ENCODE measurements around the gene NEDD9.

Gene NEDD9

GRCh38 chr6:11217360-11218101, 14.9 kb downstream of the NEDD9 start:
- DNase-seq, result peak; percentile 30

GRCh38 chr6:11215773-11216172, 16.7 kb downstream of the NEDD9 start:
- DNase-seq, result no peak

- no peak for DNase-seq
Observed at GRCh38 chr6:11214901-11215300, 17.6 kb downstream of the NEDD9 start.

GRCh38 chr6:11214084-11214833, 18.2 kb downstream of the NEDD9 start:
- DNase-seq, result no peak

- DNase-seq, result no peak
Observed at GRCh38 chr6:11213422-11214021, 18.9 kb downstream of the NEDD9 start.

- no peak for DNase-seq
Observed at GRCh38 chr6:11212664-11213063, 19.8 kb downstream of the NEDD9 start.

- no peak for DNase-seq
Observed at GRCh38 chr6:11211254-11211653, 21.2 kb downstream of the NEDD9 start.

GRCh38 chr6:11210386-11211138, 21.9 kb downstream of the NEDD9 start:
- no peak for DNase-seq

- DNase-seq, result no peak
Observed at GRCh38 chr6:11209906-11210305, 22.6 kb downstream of the NEDD9 start.

GRCh38 chr6:11209369-11209768, 23.1 kb downstream of the NEDD9 start:
- no peak for DNase-seq

- no peak for DNase-seq
Observed at GRCh38 chr6:11208854-11209253, 23.6 kb downstream of the NEDD9 start.

GRCh38 chr6:11208267-11208666, 24.2 kb downstream of the NEDD9 start:
- DNase-seq, result no peak

GRCh38 chr6:11207199-11207968, 25.1 kb downstream of the NEDD9 start:
- peak; percentile 68 for DNase-seq

- no peak for DNase-seq
Observed at GRCh38 chr6:11206576-11206975, 25.9 kb downstream of the NEDD9 start.

GRCh38 chr6:11204794-11205366, 27.6 kb downstream of the NEDD9 start:
- DNase-seq, result no peak

- DNase-seq, result no peak
Observed at GRCh38 chr6:11204005-11204399, 28.5 kb downstream of the NEDD9 start.

GRCh38 chr6:11203306-11204004, 29.0 kb downstream of the NEDD9 start:
- DNase-seq, result no peak

- no peak for DNase-seq
Observed at GRCh38 chr6:11202513-11203305, 29.8 kb downstream of the NEDD9 start.

- no peak for DNase-seq
Observed at GRCh38 chr6:11201772-11202512, 30.5 kb downstream of the NEDD9 start.

- DNase-seq, result no peak
Observed at GRCh38 chr6:11201015-11201414, 31.5 kb downstream of the NEDD9 start.

Measured in DMS53 (cell line).